Spleen (tissue), 7 donors: ENCODE data around the gene PRSS12.

Experiments used
- CTCF ChIP-seq, 11 experiments: fragments of 200-600 bp in 7 of 11; fragments of 450-650 bp in 4 of 11; sonication (generic) in 4 of 11; IDR thresholded peaks in 8 of 11; conservative IDR thresholded peaks in 3 of 11; 1 replicate in 7 of 11; 2 replicates in 4 of 11; pipeline versions ENCODE4 v1.4.0 to v1.8.0; 2016 to 2021; ENCODE audit warnings: antibody characterized with exemption in 11 of 11, inconsistent platforms in 4 of 11, mild to moderate bottlenecking in 1 of 11
- POLR2A ChIP-seq, 3 donors: fragments of 450-650 bp; IDR thresholded peaks; one replicate each; pipeline ENCODE4 v1.5.1; 2017; ENCODE audit warnings: antibody characterized with exemption in 3 of 3, mild to moderate bottlenecking in 1 of 3
- POLR2AphosphoS5 ChIP-seq, 3 donors: sonication (generic); formaldehyde crosslinking; IDR thresholded peaks; one replicate each; pipeline ENCODE4 v1.5.1; 2017; ENCODE audit warnings: antibody characterized with exemption in 3 of 3
- donor health status: DM: no; HTN: no; CAD: no; lungs with moderate emphysema.
- donor health status: DM: no; HTN: no; CAD: no.
- donor health status: DM: no; HTN: no; CAD: no.

- TF ChIP-seq CTCF (IDR thresholded peaks at IDR 0.05 in 8 of 11, conservative IDR thresholded peaks at IDR 0.05 in 3 of 11) (no peak), POLR2A (IDR thresholded peaks at IDR 0.05) (no peak), POLR2AphosphoS5 (IDR thresholded peaks at IDR 0.05) (no peak)
Measured at GRCh38 chr4:118361192-118361591, 8.4 kb upstream of the PRSS12 start.
